Fibroblast of lung (primary cell): Measurements from ENCODE around the gene MISP. TPM values are rescaled to one million over a fixed set of nuclear protein-coding genes. Genes with fewer than 3 reads are reported as not detected.

ENCODE experiments used
- DNase-seq, 2 donors: peaks; one replicate each; pipeline versions ENCODE4 v3.0.0 to v3.0.0-alpha.2; 2010; ENCODE audit warnings: low read depth in 2 of 2
- H2AFZ ChIP-seq: 2 replicates; pipeline ENCODE4 v1.5.1; 2012; ENCODE audit warnings: low read length, control low read depth, inconsistent platforms
- H3K27ac ChIP-seq: 2 replicates; pipeline ENCODE4 v1.5.1; 2011; ENCODE audit warnings: low read length, control low read depth; ENCODE audit not compliant: insufficient read depth
- H3K27me3 ChIP-seq: 2 replicates; pipeline ENCODE4 v1.5.1; 2011; ENCODE audit warnings: mild to moderate bottlenecking, low read length; ENCODE audit not compliant: control insufficient read depth, insufficient read depth
- H3K36me3 ChIP-seq: 2 replicates; pipeline ENCODE4 v1.5.1; 2011; ENCODE audit warnings: low read length; ENCODE audit not compliant: control insufficient read depth, insufficient read depth
- H3K4me1 ChIP-seq: 2 replicates; pipeline ENCODE4 v1.5.1; 2011; ENCODE audit warnings: low read length; ENCODE audit not compliant: control insufficient read depth, insufficient read depth; ENCODE audit errors: extremely low read depth
- H3K4me2 ChIP-seq: 2 replicates; pipeline ENCODE4 v1.5.1; 2011; ENCODE audit warnings: low read length, control low read depth; ENCODE audit not compliant: insufficient read depth; ENCODE audit errors: extremely low read depth
- H3K4me3 ChIP-seq, 4 experiments: fragments of 200-600 bp in 1 of 4; sonication (generic) in 1 of 4; replicated peaks in 1 of 4; 2 replicates each; pipeline ENCODE4 v1.5.1; 2011 to 2016; ENCODE audit warnings: low read length in 4 of 4, low read depth in 3 of 4, mild to moderate bottlenecking in 3 of 4, control low read depth in 2 of 4, inconsistent platforms in 1 of 4, mixed read lengths in 1 of 4; ENCODE audit not compliant: insufficient read depth in 1 of 4; ENCODE audit errors: control extremely low read depth in 1 of 4
- H3K79me2 ChIP-seq: 2 replicates; pipeline ENCODE4 v1.5.1; 2012; ENCODE audit warnings: mild to moderate bottlenecking, low read length, inconsistent platforms; ENCODE audit not compliant: control insufficient read depth, insufficient read depth
- H3K9ac ChIP-seq: 2 replicates; pipeline ENCODE4 v1.5.1; 2011; ENCODE audit warnings: mild to moderate bottlenecking, low read length, control low read depth; ENCODE audit not compliant: insufficient read depth
- H3K9me3 ChIP-seq: 2 replicates; pipeline ENCODE4 v1.5.1; 2012; ENCODE audit warnings: low read depth, low read length; ENCODE audit not compliant: control insufficient read depth, insufficient read depth
- H4K20me1 ChIP-seq: 2 replicates; pipeline ENCODE4 v1.5.1; 2011; ENCODE audit warnings: low read length; ENCODE audit not compliant: control insufficient read depth, insufficient read depth; ENCODE audit errors: extremely low read depth
- CTCF ChIP-seq, 2 donors: IDR thresholded peaks in 1 of 2; conservative IDR thresholded peaks in 1 of 2; 1 replicate in 1 of 2; 2 replicates in 1 of 2; pipeline ENCODE4 v1.5.1; 2011 to 2012; ENCODE audit warnings: low read length in 2 of 2, control low read depth in 1 of 2, inconsistent platforms in 1 of 2, low read depth in 1 of 2, mild to moderate bottlenecking in 1 of 2
- EZH2 ChIP-seq: IDR thresholded peaks from 2 replicates; pipeline ENCODE4 v1.5.1; 2012; ENCODE audit warnings: low read length, control low read depth, mild to moderate bottlenecking; ENCODE audit errors: missing control alignments
- polyA plus RNA-seq, 2 donors: library from polyadenylated mRNA; depleted of rRNA in 1 of 2; stranded (reverse) in 1 of 2; unstranded in 1 of 2; fragments of >200 nt; gene quantifications; 2 replicates each; pipeline ENCODE4 v1.2.1, GENCODE V29; 2011 to 2012; ENCODE audit warnings: missing spikeins in 1 of 2
- total RNA-seq: library from RNA; depleted of rRNA; stranded (reverse); fragments of >200 nt; gene quantifications from 2 replicates; pipeline ENCODE4 v1.2.1, GENCODE V29; 2014

The MISP gene
- total and polyA plus RNA-seq, 2 donors (not counting 1 experiment from before 2014, with no cell fraction given), result not detected

GRCh38 chr19:729965-730668, 20.8 kb upstream of the MISP start:
- H3K9me3 ChIP-seq, result no peaks in the 10 kb centered on the region
- no peaks in the 10 kb centered on the region for H4K20me1 ChIP-seq
- H3K4me3 ChIP-seq, result no peak overlapping the region
- no peaks in the 10 kb centered on the region for H3K36me3 ChIP-seq
- no peak overlapping the region for H3K27ac ChIP-seq
- no peaks in the 10 kb centered on the region for H3K27me3 ChIP-seq
- H3K4me1 ChIP-seq, result peaks cover 2% of the 10 kb centered on the region
- TF ChIP-seq EZH2, result no peak
- no peak for TF ChIP-seq CTCF (conservative IDR thresholded peaks at IDR 0.05 in 1 of 2, IDR thresholded peaks at IDR 0.05 in 1 of 2; ENCODE audit: low read depth in 1 of 2, low read length in 2 of 2)
- no peak overlapping the region for H2AFZ ChIP-seq
- H3K9ac ChIP-seq, result no peak overlapping the region
- H3K4me2 ChIP-seq, result no peak overlapping the region
- DNase-seq, result no peak
- H3K79me2 ChIP-seq, result no peaks in the 10 kb centered on the region

DNA sequence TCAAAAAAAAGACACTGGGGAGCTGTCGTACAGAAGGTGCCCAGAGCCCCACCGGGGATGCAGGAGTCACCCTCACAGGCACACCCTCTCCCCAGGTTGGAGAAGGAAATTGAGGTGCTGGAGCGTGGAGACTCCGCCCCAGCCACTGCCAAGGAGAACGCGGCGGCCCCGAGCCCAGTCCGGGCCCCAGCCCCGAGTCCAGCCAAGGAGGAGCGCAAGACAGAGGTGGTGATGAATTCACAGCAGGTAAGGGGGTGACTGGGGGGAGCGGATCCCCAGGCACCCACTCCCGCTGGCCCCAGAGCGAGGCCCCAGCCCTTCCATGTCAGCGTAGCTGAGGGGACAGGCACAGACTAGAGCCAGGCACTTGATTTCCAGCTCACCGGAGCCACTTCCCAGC, 19.9 kb upstream of the MISP start:
- Histone ChIP-seq H3K4me1 (peaks cover 2% of the 10 kb centered on the region), H3K79me2 (no peaks in the 10 kb centered on the region), H4K20me1 (no peaks in the 10 kb centered on the region), H3K4me2 (no peak overlapping the region), H3K27ac (no peak overlapping the region), H3K36me3 (no peaks in the 10 kb centered on the region), H3K9ac (no peak overlapping the region), H3K27me3 (no peaks in the 10 kb centered on the region), H3K4me3 (no peak overlapping the region), H2AFZ (no peak overlapping the region), H3K9me3 (no peaks in the 10 kb centered on the region)
- TF ChIP-seq EZH2, result no peak
- no peak for TF ChIP-seq CTCF (conservative IDR thresholded peaks at IDR 0.05 in 1 of 2, IDR thresholded peaks at IDR 0.05 in 1 of 2; ENCODE audit: low read depth in 1 of 2, low read length in 2 of 2)
- no peak for DNase-seq

DNA sequence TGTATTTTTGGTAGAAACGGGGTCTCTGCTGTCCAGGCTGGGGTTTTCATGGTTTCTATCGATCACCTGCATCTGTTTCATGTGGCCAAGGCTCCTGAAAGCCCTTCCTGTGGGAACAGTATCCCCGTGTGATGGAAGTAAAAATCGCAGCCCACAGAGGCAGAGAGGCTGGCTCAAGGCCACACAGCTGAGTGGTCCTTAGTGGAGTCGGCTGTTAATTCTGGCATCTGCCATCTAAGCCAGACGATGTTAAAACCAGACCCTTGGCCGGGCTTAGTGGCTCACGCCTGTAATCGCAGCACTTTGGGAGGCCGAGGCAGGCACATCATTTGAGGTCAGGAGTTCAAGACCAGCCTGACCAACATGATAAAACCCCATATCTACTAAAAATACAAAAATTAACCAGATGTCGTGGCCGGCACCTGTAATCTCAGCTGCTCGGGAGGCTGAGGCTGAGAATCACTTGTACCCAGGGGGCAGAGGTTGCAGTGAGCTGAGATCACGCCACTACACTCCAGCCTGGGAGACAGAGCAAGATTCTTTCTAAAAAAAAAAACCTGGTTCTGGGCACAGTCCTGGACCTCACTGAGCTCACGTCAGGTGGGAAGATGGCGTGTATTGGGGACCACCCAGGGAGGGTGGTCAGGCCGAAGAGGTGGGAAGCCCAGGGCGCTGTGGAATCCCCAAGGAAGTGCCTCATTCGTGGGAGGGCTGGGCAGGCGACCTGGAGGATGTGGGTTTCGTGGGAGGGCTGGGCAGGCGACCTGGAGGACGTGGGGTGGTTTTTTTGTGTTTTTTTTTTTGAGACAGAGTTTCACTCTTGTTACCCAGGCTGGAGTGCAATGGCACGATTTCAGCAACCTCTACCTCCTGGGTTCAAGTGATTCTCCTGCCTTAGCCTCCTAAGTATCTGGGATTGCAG, 18.5 kb upstream of the MISP start:
- Histone ChIP-seq H3K27me3 (no peaks in the 10 kb centered on the region), H3K4me3 (no peak overlapping the region), H3K4me2 (no peak overlapping the region), H3K9me3 (no peaks in the 10 kb centered on the region), H3K27ac (no peak overlapping the region), H3K4me1 (peaks cover under 1% of the 10 kb centered on the region), H2AFZ (no peak overlapping the region), H4K20me1 (no peaks in the 10 kb centered on the region), H3K36me3 (no peaks in the 10 kb centered on the region), H3K79me2 (no peaks in the 10 kb centered on the region), H3K9ac (no peak overlapping the region)
- TF ChIP-seq CTCF (conservative IDR thresholded peaks at IDR 0.05 in 1 of 2, IDR thresholded peaks at IDR 0.05 in 1 of 2; ENCODE audit: low read depth in 1 of 2, low read length in 2 of 2) (no peak), EZH2 (no peak)
- DNase-seq, result no peak
